OCI-LY7 (cell line): ENCODE results near the gene ARAF.

Source experiments
- EZH2phosphoT487 ChIP-seq: fragments of 200-600 bp; sonication (generic); IDR thresholded peaks from 2 replicates; pipeline ENCODE4 v1.6.1; 2018; ENCODE audit warnings: low read depth, borderline replicate concordance, mild to moderate bottlenecking, mixed run types, antibody characterized with exemption, low read length, moderate library complexity, mixed read lengths
- TF ChIP-seq, protein P1 (sequence below): fragments of 200-600 bp; sonication (generic); conservative IDR thresholded peaks from 2 replicates; pipeline ENCODE4 v1.5.1; 2014; ENCODE audit warnings: mild to moderate bottlenecking, antibody characterized with exemption, low read length, moderate library complexity, mixed read lengths

DNA sequence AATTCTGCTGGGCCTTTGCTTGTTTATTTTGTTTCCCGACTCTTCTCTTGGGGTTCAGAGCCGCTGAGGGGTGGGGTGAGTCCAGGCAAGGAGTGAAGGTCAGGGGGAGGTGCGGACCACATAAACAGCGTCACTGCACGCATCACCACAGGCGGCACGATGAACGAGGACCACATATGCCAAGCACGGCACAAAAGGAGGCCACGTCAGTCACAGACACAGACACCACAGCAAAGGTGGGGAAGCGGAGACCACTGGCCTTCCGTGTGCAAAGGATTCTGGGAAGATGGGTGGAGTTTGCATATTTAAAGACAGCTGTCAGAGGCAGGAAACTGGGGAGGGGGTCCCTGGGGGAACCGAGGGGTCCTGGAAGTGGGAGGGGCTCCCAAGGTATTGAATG, 10.9 kb downstream of the ARAF start:
- TF ChIP-seq, protein P1, sequence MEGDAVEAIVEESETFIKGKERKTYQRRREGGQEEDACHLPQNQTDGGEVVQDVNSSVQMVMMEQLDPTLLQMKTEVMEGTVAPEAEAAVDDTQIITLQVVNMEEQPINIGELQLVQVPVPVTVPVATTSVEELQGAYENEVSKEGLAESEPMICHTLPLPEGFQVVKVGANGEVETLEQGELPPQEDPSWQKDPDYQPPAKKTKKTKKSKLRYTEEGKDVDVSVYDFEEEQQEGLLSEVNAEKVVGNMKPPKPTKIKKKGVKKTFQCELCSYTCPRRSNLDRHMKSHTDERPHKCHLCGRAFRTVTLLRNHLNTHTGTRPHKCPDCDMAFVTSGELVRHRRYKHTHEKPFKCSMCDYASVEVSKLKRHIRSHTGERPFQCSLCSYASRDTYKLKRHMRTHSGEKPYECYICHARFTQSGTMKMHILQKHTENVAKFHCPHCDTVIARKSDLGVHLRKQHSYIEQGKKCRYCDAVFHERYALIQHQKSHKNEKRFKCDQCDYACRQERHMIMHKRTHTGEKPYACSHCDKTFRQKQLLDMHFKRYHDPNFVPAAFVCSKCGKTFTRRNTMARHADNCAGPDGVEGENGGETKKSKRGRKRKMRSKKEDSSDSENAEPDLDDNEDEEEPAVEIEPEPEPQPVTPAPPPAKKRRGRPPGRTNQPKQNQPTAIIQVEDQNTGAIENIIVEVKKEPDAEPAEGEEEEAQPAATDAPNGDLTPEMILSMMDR = no peak
- no peak for TF ChIP-seq EZH2phosphoT487
